Head of caudate nucleus (tissue), 42 donors: ENCODE data around the gene AKR1E2.
"Not testable (repeated sequence)": the region's sequence is repeated elsewhere in the genome, so short reads cannot be mapped to it uniquely, and the experiment has no call there.

Source experiments
- DNase-seq, 42 donors: peaks; one replicate each; pipeline versions ENCODE4 v3.0.0 to v3.0.0-alpha.2; 2020 to 2021; ENCODE audit warnings: mixed read lengths in 7 of 42
- intact Hi-C: fragments of 100-400 bp; cut with DNase I; formaldehyde crosslinking; loops from one replicate; pipeline ENCODE4 v1.15.0; 2022

The AKR1E2 gene

GRCh38 chr10:4810092-4810491 is 15.9 kb upstream of the AKR1E2 start:
- intact Hi-C loops: no loop called here
- no peak for DNase-seq

GRCh38 chr10:4812046-4812445 is 14.0 kb upstream of the AKR1E2 start:
- intact Hi-C loops: no loop called here
- DNase-seq: no peak

GRCh38 chr10:4813023-4813422 is 13.0 kb upstream of the AKR1E2 start:
- no peak for DNase-seq
- intact Hi-C loops: no loop called here

GRCh38 chr10:4813496-4813895 is 12.5 kb upstream of the AKR1E2 start:
- DNase-seq: no peak
- intact Hi-C loops: no loop called here

GRCh38 chr10:4815646-4816180 is 10.3 kb upstream of the AKR1E2 start:
- DNase-seq, intact Hi-C loops: not testable (repeated sequence)

- DNase-seq: no peak
- intact Hi-C loops: no loop called here
Observed at GRCh38 chr10:4816966-4817365, 9.0 kb upstream of the AKR1E2 start.

- no peak for DNase-seq
- intact Hi-C loops: no loop called here
Observed at GRCh38 chr10:4819067-4819466, 6.9 kb upstream of the AKR1E2 start.

GRCh38 chr10:4819707-4820106 is 6.3 kb upstream of the AKR1E2 start:
- intact Hi-C loops: no loop called here
- DNase-seq: no peak

- intact Hi-C loops: no loop called here
- peak in 2 of 42 donors; percentile 25 to 38 for DNase-seq
Observed at GRCh38 chr10:4820804-4821401, 5.1 kb upstream of the AKR1E2 start.

GRCh38 chr10:4822208-4822607 is 3.8 kb upstream of the AKR1E2 start:
- DNase-seq: no peak
- intact Hi-C loops: no loop called here

- intact Hi-C loops: no loop called here
- no peak for DNase-seq
Observed at GRCh38 chr10:4824791-4825310, 1.2 kb upstream of the AKR1E2 start.

GRCh38 chr10:4825456-4825867 is 545 bp upstream of the AKR1E2 start:
- intact Hi-C loops: no loop called here

GRCh38 chr10:4826792-4827324 is 851 bp downstream of the AKR1E2 start:
- peak in 1 of 42 donors; percentile 17 for DNase-seq
- intact Hi-C loops: no loop called here

More at GRCh38 chr10:4825456-4825867, 545 bp upstream of the AKR1E2 start:
- DNase-seq: no peak

- intact Hi-C loops: no loop called here
- DNase-seq: no peak
Observed at GRCh38 chr10:4828005-4828404, 2.0 kb downstream of the AKR1E2 start.

- intact Hi-C loops: no loop called here
- DNase-seq: no peak
Observed at GRCh38 chr10:4830551-4830950, 4.5 kb downstream of the AKR1E2 start.

- intact Hi-C loops: no loop called here
- DNase-seq: no peak
Observed at GRCh38 chr10:4831091-4831490, 5.1 kb downstream of the AKR1E2 start.

- intact Hi-C loops: no loop called here
- DNase-seq: no peak
Observed at GRCh38 chr10:4833286-4833685, 7.3 kb downstream of the AKR1E2 start.

GRCh38 chr10:4834898-4835405 is 8.9 kb downstream of the AKR1E2 start:
- intact Hi-C loops: no loop called here
- no peak for DNase-seq

- no peak for DNase-seq
- intact Hi-C loops: no loop called here
Observed at GRCh38 chr10:4835494-4835918, 9.5 kb downstream of the AKR1E2 start.

GRCh38 chr10:4836416-4836969 is 10.5 kb downstream of the AKR1E2 start:
- DNase-seq: no peak
- intact Hi-C loops: no loop called here
